ENCODE measurements around the gene PDX1. TPM values are rescaled to one million over a fixed set of nuclear protein-coding genes. Genes with fewer than 3 reads are reported as not detected.

PDX1 gene
- polyA plus RNA-seq, 1 of the 3 experiments (the other 2 are of a cell fraction), result not detected

DNA sequence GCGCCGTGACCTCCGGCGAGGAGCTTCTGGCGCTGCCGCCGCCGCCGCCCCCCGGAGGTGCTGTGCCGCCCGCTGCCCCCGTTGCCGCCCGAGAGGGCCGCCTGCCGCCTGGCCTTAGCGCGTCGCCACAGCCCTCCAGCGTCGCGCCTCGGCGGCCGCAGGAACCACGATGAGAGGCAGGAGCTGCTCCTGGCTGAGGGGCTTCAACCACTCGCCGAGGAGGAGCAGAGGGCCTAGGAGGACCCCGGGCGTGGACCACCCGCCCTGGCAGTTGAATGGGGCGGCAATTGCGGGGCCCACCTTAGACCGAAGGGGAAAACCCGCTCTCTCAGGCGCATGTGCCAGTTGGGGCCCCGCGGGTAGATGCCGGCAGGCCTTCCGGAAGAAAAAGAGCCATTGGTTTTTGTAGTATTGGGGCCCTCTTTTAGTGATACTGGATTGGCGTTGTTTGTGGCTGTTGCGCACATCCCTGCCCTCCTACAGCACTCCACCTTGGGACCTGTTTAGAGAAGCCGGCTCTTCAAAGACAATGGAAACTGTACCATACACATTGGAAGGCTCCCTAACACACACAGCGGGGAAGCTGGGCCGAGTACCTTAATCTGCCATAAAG is 4.8 kb downstream of the PDX1 start:
- Histone ChIP-seq H3K79me2 (ENCODE audit: insufficient read depth) (no peaks in the 10 kb centered on the region), H2AFZ (ENCODE audit: low read depth) (no peak overlapping the region), H3K36me3 (replicated peaks in 1 of 2; ENCODE audit: control insufficient read depth in 1 of 2, insufficient read depth in 2 of 2, low read length in 1 of 2) (no peaks in the 10 kb centered on the region), H3K4me3 (ENCODE audit: low read depth in 2 of 2, low read length in 1 of 2) (no peak overlapping the region), H3K4me2 (no peak overlapping the region), H3K27ac (ENCODE audit: low read depth in 2 of 2, low read length in 1 of 2) (no peak overlapping the region), H3K9me2 (no peaks in the 10 kb centered on the region), H3K9ac (no peak overlapping the region), H3F3A (replicated peaks; ENCODE audit: insufficient read depth) (no peaks in the 10 kb centered on the region), H3K9me3 (no peaks in the 10 kb centered on the region), H4K20me1 (ENCODE audit: insufficient read depth) (no peaks in the 10 kb centered on the region), H3K4me1 (ENCODE audit: control insufficient read depth in 1 of 2, insufficient read depth in 2 of 2, low read depth in 1 of 2, low read length in 1 of 2) (no peaks in the 10 kb centered on the region), H3K27me3 (ENCODE audit: insufficient read depth) (peaks cover 98% of the 10 kb centered on the region)
- ChIA-PET POLR2A (no interaction called here), CTCF (interaction anchor here (1.0 to 1.6 kb wide), 3 partner anchors 10 to 566 kb away, joined by 3 to 4 read pairs (median 3); no protein-coding TSS in a partner anchor)
- no peak for DNase-seq
- TF ChIP-seq RCOR1 (IDR thresholded peaks at IDR 0.05; ENCODE audit: low read length), result no peak
- 16% methylated on average over 10 of the region's 46 CpGs for WGBS (ENCODE audit: low lambda C conversion rate)

DNA sequence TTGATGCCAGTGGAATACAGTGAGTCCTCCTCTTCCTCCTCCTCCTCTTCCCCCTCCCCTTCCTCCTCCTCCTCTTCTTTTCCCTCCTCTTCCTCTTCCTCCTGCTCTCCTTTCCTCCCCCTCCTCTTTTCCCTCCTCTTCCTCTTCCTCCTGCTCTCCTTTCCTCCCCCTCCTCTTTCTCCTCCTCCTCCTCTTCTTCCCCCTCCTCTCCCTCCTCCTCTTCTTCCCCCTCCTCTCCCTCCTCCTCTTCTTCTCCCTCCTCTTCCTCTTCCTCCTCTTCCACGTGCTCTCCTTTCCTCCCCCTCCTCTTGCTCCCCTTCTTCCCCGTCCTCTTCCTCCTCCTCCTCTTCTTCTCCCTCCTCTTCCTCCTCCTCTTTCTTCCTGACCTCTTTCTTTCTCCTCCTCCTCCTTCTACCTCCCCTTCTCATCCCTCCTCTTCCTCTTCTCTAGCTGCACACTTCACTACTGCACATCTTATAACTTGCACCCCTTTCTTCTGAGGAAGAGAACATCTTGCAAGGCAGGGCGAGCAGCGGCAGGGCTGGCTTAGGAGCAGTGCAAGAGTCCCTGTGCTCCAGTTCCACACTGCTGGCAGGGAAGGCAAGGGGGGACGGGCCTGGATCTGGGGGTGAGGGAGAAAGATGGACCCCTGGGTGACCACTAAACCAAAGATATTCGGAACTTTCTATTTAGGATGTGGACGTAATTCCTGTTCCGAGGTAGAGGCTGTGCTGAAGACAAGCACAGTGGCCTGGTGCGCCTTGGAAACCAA is 5.6 kb downstream of the PDX1 start:
- Histone ChIP-seq H3K9me2 (no peaks in the 10 kb centered on the region), H3K36me3 (replicated peaks in 1 of 2; ENCODE audit: control insufficient read depth in 1 of 2, insufficient read depth in 2 of 2, low read length in 1 of 2) (no peaks in the 10 kb centered on the region), H3K4me1 (ENCODE audit: control insufficient read depth in 1 of 2, insufficient read depth in 2 of 2, low read depth in 1 of 2, low read length in 1 of 2) (no peaks in the 10 kb centered on the region), H3K27me3 (ENCODE audit: insufficient read depth) (peaks cover 98% of the 10 kb centered on the region), H3K9ac (no peak overlapping the region), H3K4me2 (no peak overlapping the region), H3K4me3 (ENCODE audit: low read depth in 2 of 2, low read length in 1 of 2) (no peak overlapping the region), H3K27ac (ENCODE audit: low read depth in 2 of 2, low read length in 1 of 2) (no peak overlapping the region), H4K20me1 (ENCODE audit: insufficient read depth) (no peaks in the 10 kb centered on the region), H2AFZ (ENCODE audit: low read depth) (no peak overlapping the region), H3K79me2 (ENCODE audit: insufficient read depth) (no peaks in the 10 kb centered on the region), H3F3A (replicated peaks; ENCODE audit: insufficient read depth) (no peaks in the 10 kb centered on the region), H3K9me3 (no peaks in the 10 kb centered on the region)
- no peak for DNase-seq
- ChIA-PET POLR2A (no interaction called here), CTCF (interaction anchor here (1.1 kb wide), 1 partner anchor 10 kb away, joined by 3 read pairs; no protein-coding TSS in a partner anchor)
- WGBS (ENCODE audit: low lambda C conversion rate), result 10% methylated on average over 9 of the region's 9 CpGs
- TF ChIP-seq NFIC (IDR thresholded peaks at IDR 0.05; ENCODE audit: borderline replicate concordance), result no peak
- no peak for TF ChIP-seq USF1 (IDR thresholded peaks at IDR 0.05; ENCODE audit: borderline replicate concordance, low read depth)
- no peak for TF ChIP-seq JUND (IDR thresholded peaks at IDR 0.05)
- TF ChIP-seq, protein P1, sequence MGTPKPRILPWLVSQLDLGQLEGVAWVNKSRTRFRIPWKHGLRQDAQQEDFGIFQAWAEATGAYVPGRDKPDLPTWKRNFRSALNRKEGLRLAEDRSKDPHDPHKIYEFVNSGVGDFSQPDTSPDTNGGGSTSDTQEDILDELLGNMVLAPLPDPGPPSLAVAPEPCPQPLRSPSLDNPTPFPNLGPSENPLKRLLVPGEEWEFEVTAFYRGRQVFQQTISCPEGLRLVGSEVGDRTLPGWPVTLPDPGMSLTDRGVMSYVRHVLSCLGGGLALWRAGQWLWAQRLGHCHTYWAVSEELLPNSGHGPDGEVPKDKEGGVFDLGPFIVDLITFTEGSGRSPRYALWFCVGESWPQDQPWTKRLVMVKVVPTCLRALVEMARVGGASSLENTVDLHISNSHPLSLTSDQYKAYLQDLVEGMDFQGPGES (IDR thresholded peaks at IDR 0.05; ENCODE audit: low read depth, low read length), result no peak
- no peak for TF ChIP-seq PBX3 (IDR thresholded peaks at IDR 0.05)
- TF ChIP-seq MXI1 (IDR thresholded peaks at IDR 0.05; ENCODE audit: low read depth, low read length), result no peak
- TF ChIP-seq, protein P2, sequence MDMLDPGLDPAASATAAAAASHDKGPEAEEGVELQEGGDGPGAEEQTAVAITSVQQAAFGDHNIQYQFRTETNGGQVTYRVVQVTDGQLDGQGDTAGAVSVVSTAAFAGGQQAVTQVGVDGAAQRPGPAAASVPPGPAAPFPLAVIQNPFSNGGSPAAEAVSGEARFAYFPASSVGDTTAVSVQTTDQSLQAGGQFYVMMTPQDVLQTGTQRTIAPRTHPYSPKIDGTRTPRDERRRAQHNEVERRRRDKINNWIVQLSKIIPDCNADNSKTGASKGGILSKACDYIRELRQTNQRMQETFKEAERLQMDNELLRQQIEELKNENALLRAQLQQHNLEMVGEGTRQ (IDR thresholded peaks at IDR 0.05; ENCODE audit: borderline replicate concordance, low read depth, low read length), result no peak
- TF ChIP-seq YY1 (IDR thresholded peaks at IDR 0.05; ENCODE audit: low read depth), result no peak
- TF ChIP-seq TCF12 (IDR thresholded peaks at IDR 0.05), result no peak
- TF ChIP-seq ZBTB33 (IDR thresholded peaks at IDR 0.05; ENCODE audit: borderline replicate concordance, low read depth), result no peak
- no peak for TF ChIP-seq FOXJ3 (CRISPR knock-in tag; IDR thresholded peaks at IDR 0.05)
- TF ChIP-seq, protein P3, sequence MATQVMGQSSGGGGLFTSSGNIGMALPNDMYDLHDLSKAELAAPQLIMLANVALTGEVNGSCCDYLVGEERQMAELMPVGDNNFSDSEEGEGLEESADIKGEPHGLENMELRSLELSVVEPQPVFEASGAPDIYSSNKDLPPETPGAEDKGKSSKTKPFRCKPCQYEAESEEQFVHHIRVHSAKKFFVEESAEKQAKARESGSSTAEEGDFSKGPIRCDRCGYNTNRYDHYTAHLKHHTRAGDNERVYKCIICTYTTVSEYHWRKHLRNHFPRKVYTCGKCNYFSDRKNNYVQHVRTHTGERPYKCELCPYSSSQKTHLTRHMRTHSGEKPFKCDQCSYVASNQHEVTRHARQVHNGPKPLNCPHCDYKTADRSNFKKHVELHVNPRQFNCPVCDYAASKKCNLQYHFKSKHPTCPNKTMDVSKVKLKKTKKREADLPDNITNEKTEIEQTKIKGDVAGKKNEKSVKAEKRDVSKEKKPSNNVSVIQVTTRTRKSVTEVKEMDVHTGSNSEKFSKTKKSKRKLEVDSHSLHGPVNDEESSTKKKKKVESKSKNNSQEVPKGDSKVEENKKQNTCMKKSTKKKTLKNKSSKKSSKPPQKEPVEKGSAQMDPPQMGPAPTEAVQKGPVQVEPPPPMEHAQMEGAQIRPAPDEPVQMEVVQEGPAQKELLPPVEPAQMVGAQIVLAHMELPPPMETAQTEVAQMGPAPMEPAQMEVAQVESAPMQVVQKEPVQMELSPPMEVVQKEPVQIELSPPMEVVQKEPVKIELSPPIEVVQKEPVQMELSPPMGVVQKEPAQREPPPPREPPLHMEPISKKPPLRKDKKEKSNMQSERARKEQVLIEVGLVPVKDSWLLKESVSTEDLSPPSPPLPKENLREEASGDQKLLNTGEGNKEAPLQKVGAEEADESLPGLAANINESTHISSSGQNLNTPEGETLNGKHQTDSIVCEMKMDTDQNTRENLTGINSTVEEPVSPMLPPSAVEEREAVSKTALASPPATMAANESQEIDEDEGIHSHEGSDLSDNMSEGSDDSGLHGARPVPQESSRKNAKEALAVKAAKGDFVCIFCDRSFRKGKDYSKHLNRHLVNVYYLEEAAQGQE (IDR thresholded peaks at IDR 0.05; ENCODE audit: low read depth, low read length), result no peak
- no peak for TF ChIP-seq RFX5 (IDR thresholded peaks at IDR 0.05; ENCODE audit: low read length)
- TF ChIP-seq RAD21 (IDR thresholded peaks at IDR 0.05; ENCODE audit: low read length), result no peak
- TF ChIP-seq EZH2phosphoT487 (IDR thresholded peaks at IDR 0.05; ENCODE audit: borderline replicate concordance, low read depth), result no peak
